HL-60/S4 (cell line): ENCODE data around the gene C2orf92.

Source experiments
- in situ Hi-C: fragments of 300-500 bp; cut with MboI; formaldehyde crosslinking; loops from 2 replicates; pipeline ENCODE4 v1.14.3; 2022; ENCODE audit warnings: low sequenced_read_pairs

The C2orf92 gene

DNA sequence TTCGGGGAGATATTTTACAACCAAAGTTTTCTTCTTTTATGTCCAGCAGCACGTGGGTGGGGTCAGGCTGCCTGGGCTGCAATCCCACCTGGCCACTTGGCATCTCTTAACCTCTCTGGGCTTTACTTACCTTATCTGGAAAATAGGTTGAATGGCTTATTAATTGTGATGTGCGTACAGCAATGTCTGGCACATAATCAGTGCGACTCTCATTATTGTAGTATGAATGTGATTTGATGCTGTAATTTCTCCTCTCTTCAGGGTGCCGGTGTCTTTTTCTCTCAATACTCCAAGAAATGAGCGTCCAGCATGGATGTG is 41.8 kb downstream of the C2orf92 start:
- in situ Hi-C loops, result loop anchor here (25.0 kb wide), 1 partner anchor 676 kb away; no protein-coding TSS in a partner anchor

DNA sequence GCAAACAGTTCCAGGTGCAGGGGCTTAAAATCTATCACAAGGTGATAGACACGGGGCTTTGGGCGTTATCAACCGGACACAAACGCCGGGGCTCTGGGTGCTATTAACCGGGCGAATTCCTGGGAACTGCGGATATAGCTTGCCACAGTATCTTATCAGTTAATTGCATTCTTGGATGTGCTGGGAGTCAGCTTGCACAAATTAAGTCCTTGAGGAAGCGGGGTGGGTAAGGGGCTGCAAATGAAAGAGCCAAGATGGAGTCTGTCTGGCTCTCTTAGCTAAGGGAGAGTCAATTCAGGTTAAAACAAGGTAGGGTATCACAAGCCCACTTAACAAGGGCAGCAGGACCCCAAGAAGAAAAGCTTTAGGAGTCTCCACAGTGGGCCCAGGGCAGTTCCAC is 42.7 kb downstream of the C2orf92 start:
- in situ Hi-C loops, result loop anchor here (25.0 kb wide), 1 partner anchor 675 kb away; no protein-coding TSS in a partner anchor

DNA sequence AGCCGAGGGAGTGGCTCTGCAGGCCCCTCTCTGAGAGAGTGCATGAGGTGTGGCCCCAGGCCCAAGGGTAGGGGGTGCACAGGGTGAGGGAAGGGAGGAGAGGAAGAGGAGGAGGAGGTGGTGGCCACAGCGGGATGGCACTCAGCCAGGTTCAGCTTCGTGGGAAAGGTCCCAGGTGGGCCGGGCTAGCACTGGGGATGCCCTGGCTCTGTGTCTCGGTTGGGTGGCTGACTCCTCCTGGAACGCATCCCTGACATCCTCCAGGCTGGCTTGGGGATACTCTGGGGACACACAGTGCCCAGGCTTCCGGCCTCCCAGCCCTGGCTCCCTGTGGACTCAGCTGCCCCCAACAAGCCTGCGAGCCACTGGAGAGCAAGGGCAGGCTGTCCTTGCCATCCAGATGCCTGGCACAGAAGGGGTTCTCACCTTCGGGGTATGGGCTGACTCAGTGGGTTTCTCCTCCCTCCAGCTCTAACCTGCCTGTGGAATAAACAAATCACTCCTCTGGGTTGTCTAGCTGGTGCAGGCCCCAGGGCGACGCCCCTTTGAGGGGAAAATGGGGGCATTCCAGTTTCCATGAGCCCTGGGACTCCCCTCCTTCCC is 43.3 kb downstream of the C2orf92 start:
- in situ Hi-C loops, result loop anchor here (25.0 kb wide), 1 partner anchor 675 kb away; no protein-coding TSS in a partner anchor

DNA sequence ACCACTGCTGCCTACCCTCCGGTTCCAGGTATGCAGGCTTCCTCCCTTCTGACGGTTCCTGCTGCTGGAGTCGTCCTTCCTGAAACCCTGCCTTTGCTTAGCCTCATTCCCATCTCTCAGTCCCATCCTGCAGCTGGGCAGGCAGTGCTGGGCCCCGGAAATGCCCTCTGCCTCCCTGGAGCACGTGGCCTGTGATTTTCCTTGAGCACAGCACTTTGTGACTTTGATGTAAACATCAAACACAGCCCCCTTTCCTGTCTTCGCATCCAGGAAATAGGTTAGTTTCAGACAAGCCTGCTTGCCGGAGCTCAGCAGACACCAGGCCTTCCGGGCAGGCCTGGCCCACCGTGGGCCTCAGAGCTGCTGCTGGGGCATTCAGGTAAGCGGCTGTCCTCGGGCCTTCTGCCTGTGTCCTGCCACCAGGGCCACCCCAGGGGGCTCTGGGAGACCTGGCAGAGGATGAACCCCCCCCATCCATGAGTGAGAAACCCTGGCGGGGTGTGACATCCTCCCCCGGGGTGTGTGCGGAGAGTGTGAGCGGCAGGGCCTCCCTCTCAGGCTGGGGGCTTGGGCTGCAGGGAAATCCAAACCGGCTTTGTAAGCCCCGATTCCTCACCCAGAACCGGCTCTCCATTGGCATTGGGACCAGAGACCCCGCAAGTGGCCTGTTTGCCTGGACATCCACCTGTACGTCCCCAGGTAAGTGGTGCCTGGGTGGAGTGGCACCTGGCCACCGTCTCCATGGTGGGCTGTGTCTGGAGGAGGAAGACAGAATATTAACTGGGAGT is 44.0 kb downstream of the C2orf92 start, which contains the start of gene ZAP70:
Gene ZAP70, plus strand, starts transcription at position 281 of the 788 bp plus-strand sequence. CDS start 10,461 bp downstream, outside the sequence.
- in situ Hi-C loops, result loop anchor here (25.0 kb wide), 1 partner anchor 674 kb away; no protein-coding TSS in a partner anchor

DNA sequence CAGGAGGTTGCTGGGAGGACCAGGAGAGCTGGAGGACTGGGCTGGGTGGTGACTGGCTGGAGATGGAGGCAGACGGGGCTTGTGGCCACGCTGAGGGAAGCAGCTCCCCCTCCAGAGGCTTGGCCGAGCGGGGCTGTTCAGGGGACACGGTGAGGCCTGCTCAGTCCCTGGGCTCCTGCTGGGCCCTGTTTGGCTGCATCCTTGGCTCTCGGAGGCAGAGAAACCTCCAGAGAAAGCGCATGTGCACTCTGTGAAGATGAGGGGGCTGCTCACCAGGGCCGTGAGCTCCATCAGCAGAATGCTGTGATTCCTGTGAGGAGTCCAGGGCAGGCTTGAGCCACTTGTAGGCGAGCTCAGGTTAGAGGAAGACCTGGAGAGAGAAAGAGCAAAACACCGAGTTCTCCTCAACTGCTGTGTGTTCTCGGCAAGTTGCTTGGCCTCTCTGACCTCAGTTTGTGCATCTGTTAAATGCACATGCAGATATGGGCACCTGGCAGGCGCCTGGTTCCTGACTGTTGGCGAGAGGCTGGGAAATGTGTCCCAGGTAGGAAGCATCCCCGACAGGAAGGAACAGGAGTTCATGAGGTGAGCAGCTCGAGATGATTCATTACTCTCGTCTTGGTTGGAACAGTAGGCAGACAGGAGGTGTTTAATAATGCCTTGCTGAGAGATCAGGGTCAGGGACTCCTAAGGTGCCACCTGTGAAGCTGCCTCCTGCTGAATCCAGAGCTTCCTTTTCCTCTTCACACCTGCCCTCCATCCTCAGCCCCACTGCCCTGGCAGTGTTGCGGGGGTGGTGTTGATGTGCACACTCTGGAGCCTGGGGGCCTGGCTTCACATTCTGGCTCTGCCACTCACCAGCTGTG is 44.8 kb downstream of the C2orf92 start:
- in situ Hi-C loops, result loop anchor here (25.0 kb wide), 1 partner anchor 673 kb away; no protein-coding TSS in a partner anchor

DNA sequence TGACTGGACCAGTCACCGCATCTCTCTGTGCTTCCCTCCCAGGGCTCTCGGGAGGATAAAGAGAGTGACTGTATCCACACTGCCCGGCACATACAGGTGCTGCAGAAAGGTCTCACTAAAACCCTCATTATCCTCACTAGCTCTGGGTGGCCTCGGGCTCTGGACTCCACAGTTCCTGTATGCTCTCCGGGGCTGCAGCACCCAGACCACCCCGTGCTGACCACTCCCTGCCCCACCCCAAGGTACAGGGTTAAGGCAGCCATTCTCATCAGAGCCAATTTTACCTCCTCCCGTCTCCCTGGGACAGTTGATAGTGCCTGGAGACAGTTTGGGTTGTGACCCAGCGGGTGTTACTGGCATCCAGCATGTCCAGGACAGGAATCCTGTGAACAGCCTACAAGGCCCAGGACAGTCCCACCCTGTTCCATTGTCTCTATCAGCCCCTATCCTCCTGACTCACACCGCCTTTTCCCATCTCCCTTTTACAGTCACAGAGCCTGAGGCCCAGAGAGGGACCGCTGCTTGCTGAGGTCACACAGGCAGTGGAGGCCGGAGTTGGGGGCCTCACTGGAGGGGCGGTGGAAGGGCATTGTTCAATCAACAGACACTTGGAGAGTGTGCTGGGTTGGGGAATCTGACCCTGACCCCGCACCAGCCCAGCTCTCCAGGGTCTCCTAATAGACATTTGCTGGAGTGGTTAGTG is 45.6 kb downstream of the C2orf92 start:
- in situ Hi-C loops, result loop anchor here (25.0 kb wide), 1 partner anchor 672 kb away; no protein-coding TSS in a partner anchor

DNA sequence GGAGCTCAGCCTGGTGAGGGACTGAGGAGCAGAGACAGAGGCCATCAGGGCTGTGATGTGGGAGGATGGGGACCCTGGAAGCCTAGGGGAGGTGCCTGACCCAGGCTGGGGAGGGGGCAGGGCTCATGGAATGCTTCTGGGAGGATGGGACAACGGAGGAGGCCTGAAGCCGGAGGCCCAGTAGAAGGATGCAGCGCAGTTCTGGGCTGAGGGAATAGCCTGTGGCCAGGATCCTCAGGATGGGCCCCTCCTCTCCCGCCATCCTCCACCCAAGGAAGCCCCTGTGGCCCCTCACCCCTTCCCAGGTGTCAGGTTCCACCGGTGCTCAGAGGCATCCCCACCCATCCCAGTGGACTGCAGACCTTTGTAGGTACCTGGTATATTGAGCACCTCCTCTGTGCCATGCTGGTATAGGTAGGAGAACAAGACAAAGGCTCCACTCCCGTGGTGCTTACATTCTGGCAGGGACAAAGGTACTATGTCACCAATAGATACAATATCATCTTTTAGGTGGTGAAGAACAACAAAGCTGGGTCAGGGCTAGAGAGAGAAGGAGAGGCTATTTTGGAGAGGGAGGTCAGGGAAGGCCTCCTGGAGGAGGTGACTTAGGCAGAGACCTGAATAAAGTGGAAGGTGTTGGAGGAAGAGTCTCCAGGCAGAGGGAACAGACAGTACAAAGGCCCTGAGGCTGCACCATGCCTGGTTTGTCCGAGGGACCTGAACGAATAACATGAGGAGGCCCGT is 46.6 kb downstream of the C2orf92 start:
- in situ Hi-C loops, result loop anchor here (25.0 kb wide), 1 partner anchor 671 kb away; no protein-coding TSS in a partner anchor

DNA sequence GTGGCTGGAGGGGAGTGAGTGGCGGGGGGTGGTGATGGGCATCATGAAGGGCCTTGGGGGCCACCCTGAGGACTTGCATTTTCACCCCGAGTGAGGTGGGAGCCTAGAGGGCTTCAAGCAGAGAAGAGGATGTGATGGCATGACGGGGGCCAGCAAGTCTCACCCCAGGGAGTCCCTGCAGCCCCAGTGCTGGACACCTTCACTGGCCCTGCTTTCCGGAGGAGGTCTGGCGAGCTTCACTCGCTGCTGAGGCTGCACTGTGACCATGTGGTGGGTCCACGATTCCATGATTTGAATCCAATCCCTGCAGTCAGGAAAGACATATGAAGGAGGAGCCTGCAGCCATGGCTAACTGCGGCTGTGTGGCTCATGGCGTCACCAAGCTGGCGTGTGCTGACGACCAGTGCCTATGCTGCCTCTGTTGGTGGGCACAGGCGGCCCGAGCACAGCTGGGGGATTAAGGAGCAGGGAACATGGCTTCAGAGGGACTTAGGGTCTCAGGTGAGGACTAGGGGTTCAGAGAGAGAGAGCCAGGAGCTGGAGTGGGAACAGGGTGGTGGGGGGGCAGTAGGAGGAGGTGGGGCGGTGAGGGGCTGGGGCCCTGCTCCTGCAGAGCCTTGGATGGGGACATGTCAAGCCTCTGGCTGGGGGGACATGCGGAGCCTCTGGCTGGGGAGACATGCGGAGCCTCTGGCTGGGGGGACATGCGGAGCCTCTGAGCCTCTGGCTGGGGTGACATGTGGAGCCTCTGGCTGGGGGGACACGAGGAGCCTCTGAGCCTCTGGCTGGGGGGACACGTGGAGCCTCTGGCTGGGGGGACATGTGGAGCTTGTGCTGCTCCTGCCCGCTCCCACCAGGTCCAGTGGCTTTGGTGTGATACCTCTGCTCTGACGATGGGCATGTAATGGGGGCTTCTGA is 47.4 kb downstream of the C2orf92 start:
- in situ Hi-C loops, result loop anchor here (25.0 kb wide), 1 partner anchor 670 kb away; no protein-coding TSS in a partner anchor

DNA sequence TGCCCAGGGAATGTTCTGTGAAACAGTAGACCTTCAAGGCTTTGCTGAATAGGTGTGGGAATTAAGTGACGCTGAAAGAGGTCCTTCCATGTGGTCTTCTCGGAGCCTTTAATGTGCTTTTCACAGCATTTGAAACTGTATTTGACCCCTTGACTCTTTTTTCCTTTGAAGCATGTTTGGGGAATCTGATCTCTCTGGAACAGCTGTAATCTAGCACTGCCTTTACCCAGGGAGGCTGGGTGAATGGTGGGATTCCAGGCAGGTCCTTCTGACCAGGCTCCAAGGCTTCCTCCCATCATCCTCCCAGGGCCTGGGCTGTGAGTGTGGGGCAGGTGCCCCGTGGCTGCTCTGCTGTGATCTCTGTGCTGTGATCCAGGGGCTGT is 48.1 kb downstream of the C2orf92 start:
- in situ Hi-C loops, result loop anchor here (25.0 kb wide), 1 partner anchor 670 kb away; no protein-coding TSS in a partner anchor

DNA sequence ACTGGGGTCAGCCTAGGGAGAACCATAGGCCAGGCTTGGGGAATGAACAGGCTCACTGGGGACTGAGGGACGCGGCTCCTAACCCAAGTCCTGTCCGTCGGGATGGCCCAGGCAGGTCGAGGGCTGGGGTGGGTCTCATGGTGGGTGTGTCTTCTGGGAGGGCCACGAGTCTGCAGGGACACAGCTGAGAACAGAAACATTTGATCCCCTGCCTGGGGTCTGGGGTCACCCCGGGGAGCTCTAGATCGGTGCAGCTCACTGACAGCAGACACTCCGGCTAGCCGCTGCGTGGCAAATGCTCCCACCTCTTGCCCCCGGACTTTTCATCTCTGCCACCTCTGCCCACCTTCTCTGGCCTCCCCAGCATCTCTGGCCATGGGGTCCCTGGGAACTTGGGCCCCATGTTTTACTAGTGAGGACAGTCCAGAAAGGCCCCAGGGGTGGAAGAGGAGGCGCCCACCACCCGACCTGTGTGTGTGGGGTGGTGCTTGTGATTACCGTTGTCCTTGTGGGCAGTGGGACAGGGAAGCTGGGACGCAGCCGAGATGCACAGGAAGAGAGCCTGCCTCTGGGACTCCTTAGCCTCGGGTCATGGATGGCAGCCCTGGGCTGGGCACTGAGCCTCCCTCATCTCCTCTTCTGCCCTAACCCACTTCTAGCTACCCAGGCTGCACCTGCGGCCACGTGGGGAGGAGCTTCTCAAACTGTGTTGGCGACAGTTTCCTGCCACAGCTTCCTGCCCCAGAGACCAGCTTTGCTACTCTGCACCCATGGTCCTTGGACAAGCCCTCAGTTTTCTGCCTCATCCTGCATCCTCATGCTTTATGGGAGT is 48.8 kb downstream of the C2orf92 start:
- in situ Hi-C loops, result loop anchor here (25.0 kb wide), 1 partner anchor 669 kb away; no protein-coding TSS in a partner anchor

DNA sequence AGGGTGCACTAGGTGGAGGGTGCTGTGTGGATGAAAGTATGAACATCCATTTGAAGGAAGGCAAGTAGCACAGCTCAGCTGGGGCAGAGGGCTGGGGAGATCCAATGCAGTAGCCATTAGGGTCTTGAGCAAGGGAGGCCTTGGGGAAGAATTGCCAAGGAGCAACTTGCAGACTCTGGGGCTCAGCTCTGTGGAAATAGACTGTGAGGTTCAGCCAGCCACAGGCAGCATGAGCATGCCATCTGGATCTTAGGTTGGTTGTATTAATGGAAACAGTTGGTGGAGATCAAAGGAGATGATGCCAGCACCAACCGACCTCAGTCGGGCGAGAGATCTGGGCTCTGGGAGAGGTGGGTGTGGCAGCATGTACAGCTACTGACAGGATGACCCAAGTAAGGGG is 49.4 kb downstream of the C2orf92 start:
- in situ Hi-C loops, result loop anchor here (25.0 kb wide), 1 partner anchor 668 kb away; no protein-coding TSS in a partner anchor

DNA sequence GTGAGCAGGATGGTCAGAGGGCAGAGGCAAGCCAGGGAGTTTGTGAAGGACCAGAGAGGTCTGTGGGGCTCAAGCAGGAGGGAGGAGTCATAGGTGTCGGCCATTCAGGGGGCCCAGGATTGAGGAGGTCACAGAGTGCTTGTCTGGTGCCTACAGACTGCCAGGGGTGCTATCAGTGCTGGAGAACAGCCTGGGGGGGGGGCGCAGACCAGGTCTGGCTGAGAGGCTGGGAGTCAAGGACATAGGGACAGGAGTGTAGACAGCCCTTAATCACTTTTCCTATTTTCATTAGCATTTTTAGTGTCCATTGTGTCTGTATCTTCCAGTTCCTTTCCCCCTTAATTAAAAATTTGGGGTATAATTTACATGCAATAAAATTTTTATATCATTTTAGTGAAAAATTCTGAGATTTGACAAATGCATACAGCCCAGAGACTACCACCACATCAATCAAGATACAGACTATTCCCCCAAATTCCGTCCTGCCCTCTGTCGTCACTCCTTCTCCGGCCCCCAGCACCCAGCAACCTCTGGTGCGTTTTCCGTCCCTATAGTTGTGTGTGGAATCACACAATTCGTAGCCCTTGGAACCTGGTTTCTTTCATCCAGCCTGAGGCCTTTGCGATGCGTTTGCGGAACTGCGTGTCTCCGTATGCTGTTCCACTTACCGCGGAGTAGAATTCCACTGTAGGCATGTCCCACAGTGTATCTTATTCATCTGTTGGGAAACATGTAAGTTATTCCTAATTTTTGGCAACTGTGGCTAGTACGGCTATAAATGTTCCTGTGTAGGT is 50.0 kb downstream of the C2orf92 start:
- in situ Hi-C loops, result loop anchor here (25.0 kb wide), 1 partner anchor 668 kb away; no protein-coding TSS in a partner anchor

DNA sequence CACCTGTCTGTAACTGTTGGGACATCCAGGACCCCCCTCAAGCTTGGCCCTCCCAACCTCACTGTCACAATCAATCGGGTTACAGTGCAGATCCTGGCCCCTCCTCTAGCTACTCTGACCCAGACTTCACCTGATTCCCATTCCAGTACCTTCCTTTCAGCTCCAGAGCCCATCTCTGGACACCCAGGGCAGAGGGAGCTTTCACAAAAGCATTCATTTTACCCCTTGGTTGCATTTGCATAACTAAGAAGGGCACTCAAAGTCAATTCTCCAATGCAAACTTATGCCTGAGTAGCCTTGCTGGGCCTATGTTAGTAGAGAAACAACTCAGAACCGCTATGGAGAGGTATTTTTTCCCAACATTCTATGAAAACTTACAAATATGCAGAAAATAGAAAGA is 51.2 kb downstream of the C2orf92 start:
- in situ Hi-C loops, result loop anchor here (25.0 kb wide), 1 partner anchor 667 kb away; no protein-coding TSS in a partner anchor

DNA sequence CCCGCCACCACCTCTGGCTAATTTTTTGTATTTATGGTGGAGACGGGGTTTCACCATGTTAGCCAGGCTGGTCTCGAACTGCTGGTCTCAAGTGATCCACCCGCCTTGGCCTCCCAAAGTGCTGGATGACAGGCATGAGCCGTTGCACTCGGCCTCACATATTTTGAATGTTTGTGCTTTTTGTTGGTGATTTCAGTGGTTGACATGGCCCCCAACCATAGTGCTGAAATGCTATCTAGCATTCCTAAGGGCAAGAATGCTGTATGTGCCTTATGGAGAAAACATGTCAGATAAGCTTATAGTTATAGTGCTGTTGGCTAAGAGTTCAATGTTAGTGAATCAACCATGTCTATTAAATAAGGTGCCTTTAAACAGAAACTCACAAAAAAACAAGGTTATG is 52.7 kb downstream of the C2orf92 start:
- in situ Hi-C loops, result loop anchor here (25.0 kb wide), 1 partner anchor 665 kb away; no protein-coding TSS in a partner anchor

DNA sequence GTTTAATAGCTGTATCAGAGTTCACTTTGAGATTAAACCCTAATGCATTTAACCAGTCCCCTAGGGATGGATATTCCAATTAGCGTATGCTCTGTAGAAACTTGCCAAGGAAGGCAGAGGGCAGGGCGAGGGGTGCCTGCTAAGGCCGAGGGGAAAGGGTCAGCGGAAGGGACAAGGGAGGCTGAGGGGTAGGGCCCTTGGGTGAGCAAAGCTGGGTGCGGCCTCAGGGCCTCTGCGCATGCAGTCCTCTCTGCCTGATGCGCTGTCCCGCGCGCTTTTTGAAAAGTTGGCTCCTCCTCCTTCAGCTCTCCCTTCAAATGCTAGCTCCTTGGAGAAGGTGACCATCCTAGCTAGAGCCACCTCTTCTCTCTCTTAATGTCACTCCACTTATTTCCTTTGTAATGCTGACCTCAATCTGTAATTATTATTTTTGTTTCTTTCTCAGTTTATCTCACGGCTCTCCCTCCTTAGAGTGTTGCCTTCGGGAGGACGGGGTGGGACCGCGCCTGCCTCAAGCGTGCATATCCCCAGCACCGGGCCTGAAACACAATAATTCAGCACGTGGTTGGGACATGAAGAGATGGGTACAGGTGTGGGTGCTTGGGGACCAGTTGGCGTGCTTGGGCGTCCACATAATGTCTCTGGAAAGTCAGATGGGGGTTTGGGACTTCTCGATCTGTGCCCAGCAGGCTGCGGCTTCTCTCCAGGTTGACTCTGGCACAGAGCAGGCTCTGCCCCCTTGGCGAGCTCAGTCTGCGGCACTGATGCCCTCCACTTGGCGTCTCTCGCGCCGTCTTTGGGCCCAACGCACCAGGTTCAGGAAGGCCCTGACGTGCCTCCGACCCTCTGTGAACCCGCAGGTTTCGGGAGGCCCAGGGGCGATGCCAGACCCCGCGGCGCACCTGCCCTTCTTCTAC is 53.9 kb downstream of the C2orf92 start:
- in situ Hi-C loops, result loop anchor here (25.0 kb wide), 1 partner anchor 664 kb away; no protein-coding TSS in a partner anchor
